Lower leg skin (tissue), 4 donors: ENCODE results near the gene ST6GALNAC3. TPM values are rescaled to one million over a fixed set of nuclear protein-coding genes. Genes with fewer than 3 reads are reported as not detected.

ENCODE experiments used
- DNase-seq, 2 donors: peaks; one replicate each; pipeline ENCODE4 v3.0.0-alpha.2; 2019; ENCODE audit warnings: low spot score in 2 of 2
- H3K4me3 ChIP-seq: fragments of 200-600 bp; sonication (generic); 2 replicates; pipeline ENCODE4 v1.5.1; 2017; ENCODE audit warnings: mild to moderate bottlenecking, low read depth; ENCODE audit not compliant: poor library complexity, severe bottlenecking
- CTCF ChIP-seq, 3 donors: fragments of 450-650 bp; IDR thresholded peaks; one replicate each; pipeline ENCODE4 v1.5.1; 2016; ENCODE audit warnings: antibody characterized with exemption in 3 of 3, mild to moderate bottlenecking in 3 of 3, moderate library complexity in 2 of 3
- POLR2A ChIP-seq, 2 donors: fragments of 450-650 bp; IDR thresholded peaks; one replicate each; pipeline ENCODE4 v1.6.1; 2016 to 2017; ENCODE audit warnings: antibody characterized with exemption in 2 of 2, mild to moderate bottlenecking in 1 of 2, moderate library complexity in 1 of 2
- WGBS, 2 donors: methylation state at CpG; one replicate each; pipeline ENCODE4 v1.1.5; 2018; 5-methylcytosine and 5-hydroxymethylcytosine counted together
- intact Hi-C: fragments of 100-400 bp; cut with DNase I; formaldehyde crosslinking; loops from one replicate; pipeline ENCODE4 v1.15.0; 2023; ENCODE audit warnings: low total_unique reads
- total RNA-seq, 4 donors: library from RNA; depleted of rRNA; stranded (reverse); fragments of >200 nt; gene quantifications; one replicate each; pipeline ENCODE4 v1.1.0, GENCODE V29; 2016

The ST6GALNAC3 gene
- total RNA-seq, 4 donors from 2014 or later: 1.5 to 3.8 (median 3.0) TPM

DNA sequence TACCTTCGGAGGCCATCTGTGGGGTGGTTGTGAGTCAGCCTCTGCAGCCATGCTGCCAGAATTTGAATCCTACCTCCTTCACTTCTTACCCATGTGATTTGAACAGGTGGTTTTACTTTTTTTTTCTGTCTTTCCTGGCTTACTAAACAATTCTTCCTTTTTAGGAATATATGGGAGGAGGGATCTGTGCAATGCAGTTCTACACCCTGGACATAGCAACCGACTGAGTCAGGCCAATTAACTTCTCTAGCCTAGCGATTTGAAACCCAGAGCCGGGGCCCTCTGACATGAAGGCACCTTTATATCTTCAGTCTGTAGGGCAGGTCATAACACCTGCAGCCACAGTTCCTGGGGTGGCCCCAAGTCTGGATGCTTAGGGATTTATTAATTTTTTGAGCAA, 83.6 kb downstream of the ST6GALNAC3 start:
- no peak for DNase-seq
- 63 to 76% methylated on average over 4 of the region's 4 CpGs for WGBS, 2 donors
- no peak for TF ChIP-seq POLR2A (IDR thresholded peaks at IDR 0.05)
- no peak for TF ChIP-seq CTCF (IDR thresholded peaks at IDR 0.05)
- intact Hi-C loops: no loop called here
- H3K4me3 ChIP-seq: no peak overlapping the region

DNA sequence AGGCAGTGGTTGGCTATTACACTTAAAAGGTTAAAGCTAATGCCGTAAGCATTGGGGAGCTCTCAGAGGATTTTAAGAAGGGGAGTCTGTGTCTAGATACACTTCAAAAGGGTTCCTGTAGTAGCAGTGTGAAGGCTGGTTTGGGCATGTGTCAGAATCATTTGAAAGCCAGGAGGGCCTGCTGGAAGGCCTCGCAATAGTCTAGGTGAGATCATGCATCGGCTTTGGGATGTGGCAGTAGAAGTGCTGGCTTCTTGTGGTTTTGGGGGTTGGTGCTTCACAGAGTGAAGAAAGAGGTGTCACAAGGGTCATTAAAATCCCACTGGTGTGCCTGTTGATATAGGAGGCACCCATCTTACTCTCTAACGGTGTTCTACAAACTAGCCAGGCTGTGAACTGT, 85.7 kb downstream of the ST6GALNAC3 start:
- DNase-seq: no peak
- 89 to 92% methylated on average over 4 of the region's 4 CpGs for WGBS, 2 donors
- intact Hi-C loops: no loop called here
- H3K4me3 ChIP-seq: no peak overlapping the region
- no peak for TF ChIP-seq POLR2A (IDR thresholded peaks at IDR 0.05)
- no peak for TF ChIP-seq CTCF (IDR thresholded peaks at IDR 0.05)

GRCh38 chr1:76161451-76161850, 86.9 kb downstream of the ST6GALNAC3 start:
- no peak for TF ChIP-seq CTCF (IDR thresholded peaks at IDR 0.05)
- no peak for TF ChIP-seq POLR2A (IDR thresholded peaks at IDR 0.05)
- no peak for DNase-seq
- WGBS, 2 donors: 83 to 84% methylated on average over 2 of the region's 2 CpGs

DNA sequence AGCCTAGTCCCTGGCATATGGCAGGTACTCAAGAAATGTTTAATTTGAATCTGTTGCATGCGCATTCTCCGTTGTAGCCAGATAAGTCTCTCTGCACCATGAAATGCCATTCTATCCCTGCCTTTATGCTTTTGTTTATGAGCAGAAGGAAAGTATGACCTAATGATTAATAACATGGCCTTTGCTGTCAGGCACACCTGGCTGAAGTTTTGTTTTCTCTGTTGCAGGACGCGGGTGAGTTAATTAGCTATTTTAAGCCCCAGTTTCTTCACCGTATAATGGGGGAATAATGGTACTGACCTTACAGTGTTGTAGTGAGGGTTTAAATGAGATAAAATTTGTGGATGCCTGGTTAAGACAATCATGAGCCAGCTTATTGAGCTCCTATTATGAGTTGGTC, 87.7 kb downstream of the ST6GALNAC3 start:
- DNase-seq: no peak
- intact Hi-C loops: no loop called here
- WGBS, 2 donors: 83 to 86% methylated on average over 5 of the region's 5 CpGs
- TF ChIP-seq CTCF (IDR thresholded peaks at IDR 0.05): no peak
- no peak for TF ChIP-seq POLR2A (IDR thresholded peaks at IDR 0.05)
- no peak overlapping the region for H3K4me3 ChIP-seq

More at GRCh38 chr1:76161451-76161850, 86.9 kb downstream of the ST6GALNAC3 start:
- H3K4me3 ChIP-seq: no peak overlapping the region
- intact Hi-C loops: no loop called here

DNA sequence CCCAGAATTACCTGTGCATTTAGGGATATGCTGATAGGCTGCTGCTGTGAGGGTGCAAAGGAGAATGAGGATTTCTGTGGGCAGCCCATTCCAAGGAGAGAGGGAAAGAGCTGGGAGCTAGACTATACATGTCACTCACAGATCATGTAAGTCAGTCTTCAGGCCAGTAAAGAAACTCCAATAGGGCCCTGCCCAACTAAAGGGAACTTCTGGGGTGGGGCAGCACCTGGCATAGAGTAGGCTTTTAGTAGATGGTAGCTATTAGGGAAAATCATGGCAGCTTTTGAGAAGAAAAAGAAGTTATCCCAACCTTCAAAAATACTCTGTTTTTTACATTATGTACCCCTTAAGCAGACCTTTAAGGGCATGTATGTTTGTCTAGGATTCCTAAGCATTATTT, 89.6 kb downstream of the ST6GALNAC3 start:
- intact Hi-C loops: no loop called here
- DNase-seq: no peak
- TF ChIP-seq POLR2A (IDR thresholded peaks at IDR 0.05) (no peak), CTCF (IDR thresholded peaks at IDR 0.05) (no peak)
- H3K4me3 ChIP-seq: no peak overlapping the region

- TF ChIP-seq POLR2A (IDR thresholded peaks at IDR 0.05): no peak
- TF ChIP-seq CTCF (IDR thresholded peaks at IDR 0.05): no peak
- H3K4me3 ChIP-seq: no peak overlapping the region
- WGBS, 2 donors: 80 to 93% methylated on average over 2 of the region's 2 CpGs
- intact Hi-C loops: no loop called here
- DNase-seq: no peak
These were observed 95.5 kb downstream of the ST6GALNAC3 start for GRCh38 chr1:76170084-76170483.
